HL-60 (cell line): Measurements from ENCODE around the gene MYH9.

Experiments used
- POLR2AphosphoS5 ChIP-seq: IDR thresholded peaks from 2 replicates; pipeline ENCODE4 v1.6.1; 2012; ENCODE audit warnings: low read depth
- REST ChIP-seq: IDR thresholded peaks from 2 replicates; pipeline ENCODE4 v1.6.1; 2012; ENCODE audit warnings: low read depth; ENCODE audit not compliant: insufficient replicate concordance
- SPI1 ChIP-seq: IDR thresholded peaks from 2 replicates; pipeline ENCODE4 v1.6.1; 2012; ENCODE audit warnings: low read depth, mild to moderate bottlenecking, borderline replicate concordance
- TF ChIP-seq, protein P1 (sequence below): IDR thresholded peaks from one replicate; pipeline ENCODE4 v1.5.1; 2011; ENCODE audit warnings: low read length, control low read depth, inconsistent platforms; ENCODE audit not compliant: insufficient read depth

- TF ChIP-seq, protein P1, sequence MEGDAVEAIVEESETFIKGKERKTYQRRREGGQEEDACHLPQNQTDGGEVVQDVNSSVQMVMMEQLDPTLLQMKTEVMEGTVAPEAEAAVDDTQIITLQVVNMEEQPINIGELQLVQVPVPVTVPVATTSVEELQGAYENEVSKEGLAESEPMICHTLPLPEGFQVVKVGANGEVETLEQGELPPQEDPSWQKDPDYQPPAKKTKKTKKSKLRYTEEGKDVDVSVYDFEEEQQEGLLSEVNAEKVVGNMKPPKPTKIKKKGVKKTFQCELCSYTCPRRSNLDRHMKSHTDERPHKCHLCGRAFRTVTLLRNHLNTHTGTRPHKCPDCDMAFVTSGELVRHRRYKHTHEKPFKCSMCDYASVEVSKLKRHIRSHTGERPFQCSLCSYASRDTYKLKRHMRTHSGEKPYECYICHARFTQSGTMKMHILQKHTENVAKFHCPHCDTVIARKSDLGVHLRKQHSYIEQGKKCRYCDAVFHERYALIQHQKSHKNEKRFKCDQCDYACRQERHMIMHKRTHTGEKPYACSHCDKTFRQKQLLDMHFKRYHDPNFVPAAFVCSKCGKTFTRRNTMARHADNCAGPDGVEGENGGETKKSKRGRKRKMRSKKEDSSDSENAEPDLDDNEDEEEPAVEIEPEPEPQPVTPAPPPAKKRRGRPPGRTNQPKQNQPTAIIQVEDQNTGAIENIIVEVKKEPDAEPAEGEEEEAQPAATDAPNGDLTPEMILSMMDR, result no peak
- peak; percentile 81 for TF ChIP-seq REST
- no peak for TF ChIP-seq SPI1
- TF ChIP-seq POLR2AphosphoS5, result no peak; the same call in 1 of the 2 replicates
Measured at GRCh38 chr22:36334081-36334820, 53.5 kb downstream of the MYH9 start.
